PFSK-1 (cell line): ENCODE measurements around the gene GRID1.

Experiments
- SIN3A ChIP-seq: IDR thresholded peaks from 2 replicates; pipeline ENCODE4 v1.6.1; 2012; ENCODE audit warnings: mild to moderate bottlenecking, low read length, moderate library complexity, borderline replicate concordance; ENCODE audit not compliant: insufficient read depth
- TAF1 ChIP-seq: IDR thresholded peaks from 2 replicates; pipeline ENCODE4 v1.6.1; 2012; ENCODE audit warnings: low read length, control low read depth, borderline replicate concordance; ENCODE audit not compliant: insufficient read depth

GRCh38 chr10:86079088-86079487 is 287.5 kb downstream of the GRID1 start:
- TF ChIP-seq TAF1 = no peak
- no peak for TF ChIP-seq SIN3A
